GM19351 (cell line): ENCODE data around the gene SKOR1.

Source experiments
- ATAC-seq: cut with Tn5 transposase; IDR thresholded peaks from one replicate; pipeline ENCODE4 v1.9.1; 2021; ENCODE audit warnings: mild to moderate bottlenecking, moderate library complexity; ENCODE audit not compliant: unreplicated experiment

The SKOR1 gene, protein sequence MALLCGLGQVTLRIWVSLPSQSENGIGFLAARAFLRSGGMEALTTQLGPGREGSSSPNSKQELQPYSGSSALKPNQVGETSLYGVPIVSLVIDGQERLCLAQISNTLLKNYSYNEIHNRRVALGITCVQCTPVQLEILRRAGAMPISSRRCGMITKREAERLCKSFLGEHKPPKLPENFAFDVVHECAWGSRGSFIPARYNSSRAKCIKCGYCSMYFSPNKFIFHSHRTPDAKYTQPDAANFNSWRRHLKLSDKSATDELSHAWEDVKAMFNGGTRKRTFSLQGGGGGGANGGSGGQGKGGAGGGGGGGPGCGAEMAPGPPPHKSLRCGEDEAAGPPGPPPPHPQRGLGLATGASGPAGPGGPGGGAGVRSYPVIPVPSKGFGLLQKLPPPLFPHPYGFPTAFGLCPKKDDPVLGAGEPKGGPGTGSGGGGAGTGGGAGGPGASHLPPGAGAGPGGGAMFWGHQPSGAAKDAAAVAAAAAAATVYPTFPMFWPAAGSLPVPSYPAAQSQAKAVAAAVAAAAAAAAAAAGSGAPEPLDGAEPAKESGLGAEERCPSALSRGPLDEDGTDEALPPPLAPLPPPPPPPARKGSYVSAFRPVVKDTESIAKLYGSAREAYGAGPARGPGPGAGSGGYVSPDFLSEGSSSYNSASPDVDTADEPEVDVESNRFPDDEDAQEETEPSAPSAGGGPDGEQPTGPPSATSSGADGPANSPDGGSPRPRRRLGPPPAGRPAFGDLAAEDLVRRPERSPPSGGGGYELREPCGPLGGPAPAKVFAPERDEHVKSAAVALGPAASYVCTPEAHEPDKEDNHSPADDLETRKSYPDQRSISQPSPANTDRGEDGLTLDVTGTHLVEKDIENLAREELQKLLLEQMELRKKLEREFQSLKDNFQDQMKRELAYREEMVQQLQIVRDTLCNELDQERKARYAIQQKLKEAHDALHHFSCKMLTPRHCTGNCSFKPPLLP

DNA sequence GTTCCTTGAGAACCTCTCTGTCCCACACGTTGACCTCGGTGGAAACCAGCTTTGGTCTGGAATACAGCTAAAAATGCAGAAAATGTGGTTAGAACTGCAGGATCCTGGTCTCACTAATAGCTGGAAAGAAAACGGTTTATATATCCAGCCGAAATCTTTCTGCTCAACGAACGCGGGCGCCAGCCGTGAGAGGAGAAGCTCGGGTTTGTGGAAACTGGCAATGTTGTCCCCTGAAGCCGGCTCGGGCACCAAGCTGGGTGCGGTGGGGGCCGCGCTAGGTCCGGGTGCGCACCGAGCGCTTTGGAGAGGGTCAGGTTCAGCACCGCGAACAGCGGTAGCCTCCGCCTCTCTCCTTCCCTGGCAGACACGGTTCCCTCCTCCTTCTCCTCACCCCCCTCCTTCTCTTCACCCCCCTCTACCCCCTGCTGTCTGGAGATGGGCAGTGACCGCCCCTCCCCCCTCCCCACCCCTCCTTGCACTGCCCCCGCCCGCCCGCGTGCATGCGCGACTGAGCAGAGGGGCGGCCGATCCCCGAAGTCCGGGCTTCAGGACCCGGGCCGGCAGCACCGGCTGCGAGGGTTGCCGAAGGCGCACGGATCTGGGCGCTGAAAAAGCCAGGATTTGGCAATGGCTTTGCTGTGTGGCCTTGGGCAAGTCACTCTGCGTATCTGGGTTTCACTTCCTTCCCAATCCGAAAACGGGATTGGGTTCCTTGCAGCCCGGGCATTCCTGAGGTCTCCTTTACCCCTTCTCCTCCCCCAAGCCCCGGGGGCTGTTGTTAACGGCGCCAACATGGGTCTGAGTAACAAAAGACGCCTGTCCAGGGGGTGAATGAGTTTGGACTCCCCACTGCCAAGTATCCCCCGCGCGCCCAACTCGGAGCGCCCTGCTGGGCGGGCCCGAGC is at the start of gene SKOR1:
Gene SKOR1, plus strand, starts transcription at position 534 of the 905 bp plus-strand sequence. Its CDS starts 94 bp downstream, at position 628.
- ATAC-seq, result no peak

GRCh38 chr15:67775998-67776397 is 49.3 kb upstream of the SKOR1 start:
- ATAC-seq, result no peak

DNA sequence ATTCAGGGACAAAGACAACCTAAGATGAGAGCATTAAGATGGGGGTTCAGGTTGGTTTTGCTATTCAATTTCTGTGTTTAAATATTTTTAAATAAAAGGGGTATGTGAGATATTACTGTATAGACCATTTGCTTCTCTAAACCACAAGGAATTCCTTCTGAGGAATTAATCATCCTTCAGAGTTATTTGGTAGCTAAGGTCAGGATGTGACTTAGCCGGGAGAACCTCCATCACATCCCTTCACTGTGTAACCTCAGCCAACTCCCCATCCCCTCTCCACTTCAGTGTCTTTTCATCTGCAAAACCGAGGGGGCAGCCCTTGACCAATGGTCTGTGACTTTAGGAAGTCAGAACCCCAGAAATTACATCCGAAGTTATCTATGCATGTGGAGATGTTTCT is 48.7 kb upstream of the SKOR1 start:
- ATAC-seq, result no peak

GRCh38 chr15:67777071-67777470 is 48.2 kb upstream of the SKOR1 start:
- no peak for ATAC-seq

DNA sequence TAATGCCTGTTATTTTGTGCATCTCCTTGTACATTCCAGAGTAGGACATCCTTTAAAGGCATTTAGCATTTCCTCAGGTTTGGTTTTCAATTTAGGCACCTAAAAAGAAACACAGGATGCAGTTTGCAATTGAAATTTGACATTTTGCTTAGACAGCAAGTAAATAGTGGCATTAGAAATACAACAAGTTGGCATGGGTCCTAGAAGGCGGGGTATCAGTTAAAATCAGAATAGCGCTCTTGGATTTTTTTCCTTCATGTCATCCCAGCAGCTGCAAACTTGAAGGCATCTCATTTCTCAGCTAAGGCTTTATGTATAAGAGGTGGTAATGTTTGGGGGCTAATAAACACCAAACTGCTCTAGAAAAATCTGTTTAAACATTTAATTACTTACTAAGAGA is 47.5 kb upstream of the SKOR1 start:
- no peak for ATAC-seq

DNA sequence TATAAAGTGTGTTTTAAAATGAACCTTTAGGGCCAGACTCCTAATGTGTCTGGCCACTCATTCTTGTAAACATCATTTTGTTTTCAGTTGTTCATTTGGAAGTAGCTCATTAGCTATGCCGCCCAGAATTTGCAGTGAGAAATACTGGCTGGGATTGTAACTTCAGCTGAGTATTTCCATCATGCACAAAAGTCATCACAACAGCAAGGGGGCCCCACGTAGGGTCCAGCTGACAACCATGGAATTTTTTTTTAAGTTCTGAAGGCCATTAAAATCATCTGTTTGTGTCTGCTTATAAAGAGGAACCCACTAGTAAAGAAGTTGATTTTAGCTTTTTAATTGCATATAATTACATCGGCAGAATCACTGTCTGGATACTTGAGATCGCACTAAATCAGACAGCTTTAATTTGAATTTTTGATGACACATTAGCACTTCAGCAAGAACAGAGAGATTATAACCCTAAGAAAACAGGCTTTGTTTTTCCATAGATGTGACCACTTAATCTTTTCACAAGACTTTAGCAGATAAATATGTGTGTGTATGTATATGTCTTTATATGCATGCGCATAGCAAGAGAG is 46.3 kb upstream of the SKOR1 start:
- ATAC-seq, result no peak

DNA sequence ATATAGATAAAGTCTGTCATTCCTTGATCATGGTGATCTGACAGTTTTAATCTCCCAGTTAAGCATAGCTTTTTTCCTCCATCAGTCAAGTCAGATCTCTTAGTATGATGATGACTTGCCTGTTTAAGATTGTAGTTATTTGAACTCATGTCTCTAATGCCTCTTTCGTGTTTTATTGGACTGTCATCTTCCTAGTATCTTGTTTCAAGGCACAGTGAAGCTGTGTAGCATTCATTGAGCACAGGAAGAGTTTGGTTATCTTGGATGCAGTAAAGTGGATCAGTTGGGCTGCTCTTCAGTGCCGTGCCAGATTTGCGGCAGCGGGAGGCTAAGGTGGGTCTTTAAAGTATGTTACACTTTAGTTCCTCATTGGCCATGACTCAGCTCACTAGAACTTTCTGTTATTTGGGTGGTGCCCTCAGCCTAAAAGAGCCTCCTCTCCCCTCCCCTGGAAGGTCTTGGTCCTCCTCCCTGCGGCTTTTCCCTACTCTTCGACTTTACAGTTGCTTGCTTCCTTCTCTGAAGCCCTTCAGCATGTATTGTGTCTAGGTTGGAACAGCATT is 45.7 kb upstream of the SKOR1 start:
- no peak for ATAC-seq

DNA sequence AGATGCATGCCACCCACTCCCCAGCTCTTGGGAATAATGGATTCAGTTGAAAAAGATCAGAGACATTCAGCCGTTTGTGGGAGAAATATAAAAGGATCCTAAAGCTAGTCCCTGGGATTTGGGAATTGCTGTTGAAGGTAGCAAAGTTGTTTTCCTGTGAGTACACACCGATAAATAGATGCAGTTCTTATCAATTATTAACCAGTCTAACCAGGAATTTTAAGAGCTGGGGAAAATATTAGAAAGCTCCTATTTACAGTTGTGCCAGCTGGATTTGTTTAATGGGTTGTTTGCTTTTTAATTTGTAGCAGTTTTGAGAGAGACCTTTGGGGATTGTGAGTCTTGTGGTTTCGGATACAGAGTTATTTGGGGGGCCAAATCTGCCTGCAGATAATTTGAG is 44.2 kb upstream of the SKOR1 start:
- no peak for ATAC-seq

- no peak for ATAC-seq
These were observed 43.2 kb upstream of the SKOR1 start for GRCh38 chr15:67781907-67782690.

DNA sequence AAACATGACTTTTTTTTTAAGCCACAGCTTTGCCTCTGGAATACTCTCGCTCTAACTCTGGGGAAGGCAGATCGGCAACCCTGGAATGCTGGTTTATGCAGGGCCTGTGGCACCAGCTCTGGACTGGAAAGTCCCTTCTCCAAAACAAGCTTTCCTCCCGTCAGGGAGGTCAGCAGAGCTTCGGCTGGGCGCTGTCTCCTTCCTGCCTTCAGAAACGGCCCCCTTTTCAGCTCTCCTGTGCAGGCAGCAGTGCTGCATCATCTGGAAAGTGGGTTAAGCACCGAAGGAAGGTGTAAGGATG is 42.7 kb upstream of the SKOR1 start:
- no peak for ATAC-seq

GRCh38 chr15:67783303-67783702 is 42.0 kb upstream of the SKOR1 start:
- ATAC-seq, result peak; percentile 45

DNA sequence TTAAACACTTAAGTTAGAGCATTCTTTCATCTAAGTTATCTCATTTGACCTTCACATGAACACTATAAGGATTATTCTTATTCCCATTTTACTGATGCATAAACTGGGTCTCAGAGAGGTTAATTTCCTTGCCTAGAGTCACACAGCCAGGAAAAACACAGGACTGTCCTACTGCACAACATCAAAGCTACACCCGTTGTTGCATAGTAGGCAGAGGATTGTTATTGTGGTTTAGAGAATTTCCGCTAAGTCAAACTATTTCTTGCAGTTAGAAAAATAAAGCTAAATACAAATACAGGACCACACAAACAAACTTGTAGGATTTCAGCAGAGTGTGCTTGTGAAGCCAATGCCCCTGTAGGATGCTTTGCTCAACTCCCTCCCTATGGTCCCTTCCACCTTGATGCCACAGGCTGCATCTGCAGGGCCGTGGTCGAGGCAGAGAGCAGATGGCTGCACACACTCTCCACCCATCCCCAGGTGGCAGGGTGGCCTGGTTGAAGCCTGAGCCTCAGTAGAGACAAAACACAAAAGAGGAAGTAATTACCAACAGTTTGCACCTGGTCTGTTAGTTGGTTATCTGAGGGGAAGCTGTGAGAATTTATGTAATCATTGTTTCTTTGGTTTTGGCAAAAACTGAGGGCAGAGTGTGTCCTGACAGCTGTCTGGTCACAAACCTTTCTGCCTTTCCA is 41.1 kb upstream of the SKOR1 start:
- ATAC-seq, result peak; percentile 87

GRCh38 chr15:67784856-67785430 is 40.4 kb upstream of the SKOR1 start:
- ATAC-seq, result peak; percentile 12

- ATAC-seq, result no peak
These were observed 39.9 kb upstream of the SKOR1 start for GRCh38 chr15:67785431-67785830.

DNA sequence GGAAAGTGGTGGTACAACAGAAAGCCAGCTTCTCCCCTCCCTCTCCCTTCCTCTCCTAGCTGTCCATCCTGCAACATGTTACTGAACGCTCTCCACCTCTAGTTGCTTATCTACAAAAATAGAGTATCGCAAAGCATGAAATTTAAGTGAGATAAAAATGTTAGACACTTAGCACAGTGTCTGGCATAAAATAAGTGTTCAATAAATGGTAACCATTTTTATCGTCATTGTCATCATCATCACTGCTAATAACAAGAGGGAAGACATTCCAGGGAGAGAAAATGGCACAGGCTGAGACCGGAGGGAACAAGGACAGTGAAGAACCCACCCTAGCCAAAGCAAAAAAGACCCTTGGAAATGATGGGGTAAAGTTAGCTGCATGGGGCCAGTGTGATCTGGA is 38.7 kb upstream of the SKOR1 start:
- ATAC-seq, result no peak

DNA sequence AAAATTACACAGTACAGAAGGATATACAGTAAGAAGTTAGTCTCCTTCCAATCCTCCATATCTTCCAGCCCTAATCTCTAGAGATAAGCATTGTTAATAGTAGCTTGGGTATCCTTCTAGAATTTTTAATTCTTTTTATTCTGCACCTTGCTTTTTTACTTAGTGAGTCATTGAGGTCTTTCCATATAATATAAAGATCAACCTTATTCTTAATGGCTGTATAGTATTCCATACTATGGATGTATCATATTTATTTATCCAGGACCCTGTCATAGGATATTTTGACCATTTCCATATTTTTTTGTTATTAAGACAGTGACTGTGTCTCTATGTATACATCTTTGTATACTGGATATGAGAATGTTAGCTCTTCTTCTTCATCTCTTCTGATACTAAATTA is 36.3 kb upstream of the SKOR1 start:
- no peak for ATAC-seq

GRCh38 chr15:67790610-67791319 is 34.5 kb upstream of the SKOR1 start:
- ATAC-seq, result no peak
